ENCODE data around the gene HSPBP1. TPM values are rescaled to one million over a fixed set of nuclear protein-coding genes. Genes with fewer than 3 reads are reported as not detected.

Gene HSPBP1
- total and polyA plus RNA-seq, 2 of the 13 experiments (the other 11 are each of a cell fraction or from before 2014, with no cell fraction given) = 22.3 to 33.7 TPM

- TF ChIP-seq, protein P1, sequence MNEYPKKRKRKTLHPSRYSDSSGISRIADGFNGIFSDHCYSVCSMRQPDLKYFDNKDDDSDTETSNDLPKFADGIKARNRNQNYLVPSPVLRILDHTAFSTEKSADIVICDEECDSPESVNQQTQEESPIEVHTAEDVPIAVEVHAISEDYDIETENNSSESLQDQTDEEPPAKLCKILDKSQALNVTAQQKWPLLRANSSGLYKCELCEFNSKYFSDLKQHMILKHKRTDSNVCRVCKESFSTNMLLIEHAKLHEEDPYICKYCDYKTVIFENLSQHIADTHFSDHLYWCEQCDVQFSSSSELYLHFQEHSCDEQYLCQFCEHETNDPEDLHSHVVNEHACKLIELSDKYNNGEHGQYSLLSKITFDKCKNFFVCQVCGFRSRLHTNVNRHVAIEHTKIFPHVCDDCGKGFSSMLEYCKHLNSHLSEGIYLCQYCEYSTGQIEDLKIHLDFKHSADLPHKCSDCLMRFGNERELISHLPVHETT (CRISPR knock-in tag; conservative IDR thresholded peaks at IDR 0.05) = peak; percentile 68; the same call in 1 of the 2 replicates
- TF ChIP-seq ZNF761 (CRISPR knock-in tag; conservative IDR thresholded peaks at IDR 0.05) (0 out of 2 replicates have a peak, but pooled peaks have one; percentile 82), CCAR2 (optimal IDR thresholded peaks at IDR 0.05; ENCODE audit: low read depth, low read length) (peak; percentile 96), NBN (conservative IDR thresholded peaks at IDR 0.05) (no peak), ZNF264 (CRISPR knock-in tag; IDR thresholded peaks at IDR 0.05) (peak; percentile 87), ZNF225 (CRISPR knock-in tag; IDR thresholded peaks at IDR 0.05) (peak; percentile 96; the same call in 1 of the 2 replicates), KMT2A (CRISPR knock-in tag; IDR thresholded peaks at IDR 0.05) (peak; percentile 80), CBX5 (CRISPR knock-in tag; IDR thresholded peaks at IDR 0.05; ENCODE audit: borderline replicate concordance) (peak; percentile 96), ZNF563 (CRISPR knock-in tag; IDR thresholded peaks at IDR 0.05) (peak; percentile 91), FOXP1 (IDR thresholded peaks at IDR 0.05) (peak; percentile 63; the same call in 1 of the 2 replicates), FOXP1 (CRISPR knock-in tag; IDR thresholded peaks at IDR 0.05) (peak; percentile 65), ZNF562 (CRISPR knock-in tag; IDR thresholded peaks at IDR 0.05; ENCODE audit: borderline replicate concordance) (no peak), ZNF281 (CRISPR knock-in tag; IDR thresholded peaks at IDR 0.05; ENCODE audit: borderline replicate concordance) (peak; percentile 86), HMG20A (CRISPR knock-in tag; IDR thresholded peaks at IDR 0.05; ENCODE audit: borderline replicate concordance) (peak; percentile 65), GPN1 (CRISPR knock-in tag; IDR thresholded peaks at IDR 0.05; ENCODE audit: borderline replicate concordance) (peak; percentile 98), ZNF839 (CRISPR knock-in tag; IDR thresholded peaks at IDR 0.05; ENCODE audit: borderline replicate concordance) (peak; percentile 53; the same call in 1 of the 2 replicates), ZNF616 (CRISPR knock-in tag; IDR thresholded peaks at IDR 0.05; ENCODE audit: low read depth) (no peak), ZNF644 (CRISPR knock-in tag; IDR thresholded peaks at IDR 0.05; ENCODE audit: low read depth) (no peak), ZNF572 (CRISPR knock-in tag; IDR thresholded peaks at IDR 0.05) (peak; percentile 58; the same call in 1 of the 2 replicates)
- TF ChIP-seq, protein P2, sequence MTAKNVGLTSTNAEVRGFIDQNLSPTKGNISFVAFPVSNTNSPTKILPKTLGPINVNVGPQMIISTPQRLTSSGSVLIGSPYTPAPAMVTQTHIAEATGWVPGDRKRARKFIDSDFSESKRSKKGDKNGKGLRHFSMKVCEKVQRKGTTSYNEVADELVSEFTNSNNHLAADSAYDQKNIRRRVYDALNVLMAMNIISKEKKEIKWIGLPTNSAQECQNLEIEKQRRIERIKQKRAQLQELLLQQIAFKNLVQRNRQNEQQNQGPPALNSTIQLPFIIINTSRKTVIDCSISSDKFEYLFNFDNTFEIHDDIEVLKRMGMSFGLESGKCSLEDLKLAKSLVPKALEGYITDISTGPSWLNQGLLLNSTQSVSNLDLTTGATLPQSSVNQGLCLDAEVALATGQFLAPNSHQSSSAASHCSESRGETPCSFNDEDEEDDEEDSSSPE (CRISPR knock-in tag; IDR thresholded peaks at IDR 0.05) = peak; percentile 57
- TF ChIP-seq, protein P3, sequence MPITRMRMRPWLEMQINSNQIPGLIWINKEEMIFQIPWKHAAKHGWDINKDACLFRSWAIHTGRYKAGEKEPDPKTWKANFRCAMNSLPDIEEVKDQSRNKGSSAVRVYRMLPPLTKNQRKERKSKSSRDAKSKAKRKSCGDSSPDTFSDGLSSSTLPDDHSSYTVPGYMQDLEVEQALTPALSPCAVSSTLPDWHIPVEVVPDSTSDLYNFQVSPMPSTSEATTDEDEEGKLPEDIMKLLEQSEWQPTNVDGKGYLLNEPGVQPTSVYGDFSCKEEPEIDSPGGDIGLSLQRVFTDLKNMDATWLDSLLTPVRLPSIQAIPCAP (CRISPR knock-in tag; IDR thresholded peaks at IDR 0.05; ENCODE audit: low read depth) = 0 out of 2 replicates have a peak, but pooled peaks have one; percentile 52
- TF ChIP-seq, protein P4, sequence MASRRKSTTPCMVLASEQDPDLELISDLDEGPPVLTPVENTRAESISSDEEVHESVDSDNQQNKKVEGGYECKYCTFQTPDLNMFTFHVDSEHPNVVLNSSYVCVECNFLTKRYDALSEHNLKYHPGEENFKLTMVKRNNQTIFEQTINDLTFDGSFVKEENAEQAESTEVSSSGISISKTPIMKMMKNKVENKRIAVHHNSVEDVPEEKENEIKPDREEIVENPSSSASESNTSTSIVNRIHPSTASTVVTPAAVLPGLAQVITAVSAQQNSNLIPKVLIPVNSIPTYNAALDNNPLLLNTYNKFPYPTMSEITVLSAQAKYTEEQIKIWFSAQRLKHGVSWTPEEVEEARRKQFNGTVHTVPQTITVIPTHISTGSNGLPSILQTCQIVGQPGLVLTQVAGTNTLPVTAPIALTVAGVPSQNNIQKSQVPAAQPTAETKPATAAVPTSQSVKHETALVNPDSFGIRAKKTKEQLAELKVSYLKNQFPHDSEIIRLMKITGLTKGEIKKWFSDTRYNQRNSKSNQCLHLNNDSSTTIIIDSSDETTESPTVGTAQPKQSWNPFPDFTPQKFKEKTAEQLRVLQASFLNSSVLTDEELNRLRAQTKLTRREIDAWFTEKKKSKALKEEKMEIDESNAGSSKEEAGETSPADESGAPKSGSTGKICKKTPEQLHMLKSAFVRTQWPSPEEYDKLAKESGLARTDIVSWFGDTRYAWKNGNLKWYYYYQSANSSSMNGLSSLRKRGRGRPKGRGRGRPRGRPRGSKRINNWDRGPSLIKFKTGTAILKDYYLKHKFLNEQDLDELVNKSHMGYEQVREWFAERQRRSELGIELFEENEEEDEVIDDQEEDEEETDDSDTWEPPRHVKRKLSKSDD (CRISPR knock-in tag; IDR thresholded peaks at IDR 0.05; ENCODE audit: low read depth) = peak; percentile 69; the same call in 1 of the 2 replicates
Observed at GRCh38 chr19:55216461-55217198, 63.3 kb downstream of the HSPBP1 start (continued).

All from HepG2 (cell line).